Mammary epithelial cell (primary cell): ENCODE data around the gene KLHL29.

Experiments
- CTCF ChIP-seq, 2 donors: IDR thresholded peaks in 1 of 2; conservative IDR thresholded peaks in 1 of 2; 2 replicates each; pipeline ENCODE4 v1.5.1; 2011 to 2012; ENCODE audit warnings: inconsistent platforms in 2 of 2, low read length in 2 of 2, mild to moderate bottlenecking in 2 of 2, control low read depth in 1 of 2, low read depth in 1 of 2; ENCODE audit not compliant: insufficient read depth in 1 of 2; ENCODE audit errors: extremely low read depth in 1 of 2
- EZH2 ChIP-seq: IDR thresholded peaks from 2 replicates; pipeline ENCODE4 v1.6.1; 2012; ENCODE audit warnings: low read length, inconsistent platforms, borderline replicate concordance

DNA sequence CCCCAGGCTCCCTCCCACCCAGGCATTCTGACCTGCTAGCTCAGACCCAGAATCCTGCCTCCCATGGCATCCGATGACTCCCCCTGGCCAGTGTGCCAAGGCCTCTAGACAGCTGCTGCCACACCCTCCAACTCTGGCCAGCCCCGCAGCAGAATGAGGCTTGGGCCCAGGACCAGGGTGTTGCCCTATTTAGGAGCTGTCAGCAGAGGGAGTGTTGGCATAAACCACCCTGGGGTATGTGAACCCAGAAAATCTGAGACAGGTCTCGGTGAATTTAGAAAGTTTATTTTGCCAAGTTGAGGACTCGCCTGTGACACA is 134.3 kb downstream of the KLHL29 start:
- TF ChIP-seq CTCF (conservative IDR thresholded peaks at IDR 0.05 in 1 of 2, IDR thresholded peaks at IDR 0.05 in 1 of 2; ENCODE audit: extremely low read depth in 1 of 2, insufficient read depth in 1 of 2, low read depth in 1 of 2, low read length in 2 of 2) (peak in 1 of 2 donors; percentile 20), EZH2 (no peak)
